ENCODE measurements around the gene GPX2. TPM values are rescaled to one million over a fixed set of nuclear protein-coding genes. Genes with fewer than 3 reads are reported as not detected.

Gene GPX2
- total and polyA plus RNA-seq, 2 of the 8 experiments (the other 6 are each of a cell fraction or from before 2014, with no cell fraction given), result 0.30 to 0.89 TPM

GRCh38 chr14:64986648-64987437, 44.3 kb upstream of the GPX2 start, which contains the start of gene FNTB:
TSS of gene FNTB (plus strand) at chr14:64986895. CDS start at chr14:64986954, 59 bp downstream.
- 2% methylated on average over 65 of the region's 65 CpGs; no CpG with 5 or more reads in 1 of the 2 experiments for WGBS, 2 experiments (ENCODE audit: extremely low coverage in 1 of 2, insufficient coverage in 1 of 2, insufficient read length in 1 of 2, insufficient replicate concordance in 2 of 2, low coverage in 1 of 2, low lambda C conversion rate in 2 of 2, missing lambda C conversion rate in 1 of 2)
- POLR2A ChIA-PET (ENCODE audit: partially characterized antibody), result interaction anchor here (0.5 to 2.9 kb wide), 17 partner anchors 8 to 116 kb away, joined by 3 to 17 read pairs (median 4); partner anchors contain the start of gene MAX
- H3K9ac ChIP-seq (replicated peaks in 1 of 4; ENCODE audit: extremely low read depth in 1 of 4, low read depth in 3 of 4, low read length in 3 of 4), result peak within 1 kb of the TSS; percentile 60 to 89 (median 71)
- H4K8ac ChIP-seq (ENCODE audit: extremely low read depth, insufficient read depth, low read length), result peak within 1 kb of the TSS; percentile 51; the same call in 1 of the 2 replicates
- H2BK5ac ChIP-seq (ENCODE audit: low read depth, low read length), result peak within 1 kb of the TSS; percentile 94
- no peak within 1 kb of the TSS for H3K23ac ChIP-seq (ENCODE audit: insufficient read length)
- H3K4me1 ChIP-seq (replicated peaks in 1 of 4; ENCODE audit: control insufficient read depth in 3 of 4, insufficient read depth in 4 of 4, low read length in 3 of 4), result peaks cover 0 to 2% (median 0%) of the 10 kb centered on the region in 4 experiments; a peak in 2 of 7 replicates
- CTCF ChIA-PET (ENCODE audit: partially characterized antibody), result interaction anchor here (0.6 to 4.4 kb wide), 24 partner anchors 12 to 766 kb away, joined by 3 to 45 read pairs (median 4); partner anchors contain the start of genes GPX2 and MAX
- H2BK20ac ChIP-seq (ENCODE audit: low read length), result peak within 1 kb of the TSS; percentile 63; the same call in 1 of the 2 replicates
- peak within 1 kb of the TSS; percentile 55 to 75 (median 74) for H3K4me3 ChIP-seq (ENCODE audit: extremely low read depth in 1 of 4, insufficient read depth in 2 of 4, low read depth in 3 of 4, low read length in 4 of 4)
- no peak within 1 kb of the TSS; the same call in 1 of the 2 replicates for H2AK5ac ChIP-seq (ENCODE audit: low read depth, low read length)
- no peak within 1 kb of the TSS for H2BK12ac ChIP-seq (ENCODE audit: low read depth, low read length)
- H3K36me3 ChIP-seq (ENCODE audit: control insufficient read depth in 2 of 4, insufficient read depth in 4 of 4, low read length in 3 of 4), result no peaks in the 10 kb centered on the region
- peak within 1 kb of the TSS; percentile 23 for H2BK15ac ChIP-seq (ENCODE audit: low read length)
- H2BK120ac ChIP-seq (replicated peaks; ENCODE audit: low read depth, low read length), result no peak within 1 kb of the TSS
- 0 out of 2 replicates have a peak, but pooled peaks cover 2% of the 10 kb centered on the region for H3K79me1 ChIP-seq (ENCODE audit: low read depth, low read length)
- peak within 1 kb of the TSS; percentile 84 for H3K18ac ChIP-seq (ENCODE audit: extremely low read depth, low read length)
- no peaks in the 10 kb centered on the region; a peak in 2 of 7 replicates for H3K27me3 ChIP-seq (replicated peaks in 1 of 4; ENCODE audit: control insufficient read depth in 3 of 4, extremely low read depth in 1 of 4, insufficient read depth in 3 of 4, low read length in 3 of 4)
- peak within 1 kb of the TSS; percentile 42; the same call in 1 of the 2 replicates for H3K27ac ChIP-seq (ENCODE audit: low read depth, low read length)
- peaks cover 0 to 19% of the 10 kb centered on the region in 2 experiments; a peak in 2 of 4 replicates for H3K79me2 ChIP-seq (ENCODE audit: control insufficient read depth in 1 of 2, insufficient read depth in 2 of 2, low read length in 2 of 2)
- peak within 1 kb of the TSS; percentile 90 for H4K91ac ChIP-seq (replicated peaks; ENCODE audit: insufficient read length, low read length)
- no peaks in the 10 kb centered on the region for H4K20me1 ChIP-seq (replicated peaks in 1 of 2; ENCODE audit: control insufficient read depth in 1 of 2, insufficient read depth in 2 of 2, low read length in 2 of 2)
- H3K14ac ChIP-seq (ENCODE audit: insufficient read length), result no peak within 1 kb of the TSS
- H2AFZ ChIP-seq (ENCODE audit: low read length), result peak within 1 kb of the TSS; percentile 84; the same call in 1 of the 2 replicates
- H3K4ac ChIP-seq (replicated peaks; ENCODE audit: insufficient read length, low read depth, low read length), result no peak within 1 kb of the TSS
- peak within 1 kb of the TSS; percentile 74 to 86 for H3K4me2 ChIP-seq (ENCODE audit: insufficient read depth in 1 of 2, low read depth in 2 of 2, low read length in 2 of 2)
- peaks cover 4% of the 10 kb centered on the region; the same call in 1 of the 2 replicates for H3K23me2 ChIP-seq (ENCODE audit: low read depth, low read length)
- peak; percentile 73 for FAIRE-seq
- peak within 1 kb of the TSS; percentile 99 for H4K5ac ChIP-seq (ENCODE audit: insufficient read length, low read depth, low read length)
- H3K56ac ChIP-seq (replicated peaks; ENCODE audit: insufficient read length, low read depth, low read length), result peak within 1 kb of the TSS; percentile 90
- DNase-seq (ENCODE audit: low read depth in 1 of 2, low spot score in 2 of 2), result peak; percentile 90 to 95
- H3K9me3 ChIP-seq (ENCODE audit: insufficient read depth in 2 of 2, low read depth in 1 of 2, low read length in 1 of 2), result no peaks in the 10 kb centered on the region
- TF ChIP-seq NRF1 (IDR thresholded peaks at IDR 0.05; ENCODE audit: low read depth, low read length) (no peak), SIX5 (IDR thresholded peaks at IDR 0.05; ENCODE audit: low read depth, low read length) (peak; percentile 82), BACH1 (IDR thresholded peaks at IDR 0.05; ENCODE audit: low read length) (peak; percentile 1; the same call in 1 of the 2 replicates), SAP30 (IDR thresholded peaks at IDR 0.05; ENCODE audit: insufficient read depth, insufficient replicate concordance, low read length) (peak; percentile 38), CTBP2 (IDR thresholded peaks at IDR 0.05; ENCODE audit: borderline replicate concordance, insufficient read depth, insufficient read length, low read length) (no peak), RFX5 (IDR thresholded peaks at IDR 0.05; ENCODE audit: borderline replicate concordance, low read depth, low read length) (no peak), KDM4A (IDR thresholded peaks at IDR 0.05; ENCODE audit: low read depth, low read length, severe bottlenecking) (peak; percentile 83), HDAC2 (IDR thresholded peaks at IDR 0.05; ENCODE audit: borderline replicate concordance in 1 of 2, low read depth in 2 of 2, low read length in 2 of 2) (peak; percentile 70 to 91; a peak in 3 of 4 replicates)
